Astrocyte (in vitro differentiated cells and primary cell): ENCODE data around the gene LBHD1. TPM values are rescaled to one million over a fixed set of nuclear protein-coding genes. Genes with fewer than 3 reads are reported as not detected.
A peak's percentile ranks its signal among the peaks of the same experiment; 100 is the strongest.

Experiments
- DNase-seq: peaks from one replicate; pipeline ENCODE4 v3.0.0-alpha.2; 2010; ENCODE audit warnings: low read depth
- FAIRE-seq: peaks from 2 replicates; lab custom pipeline; 2011; peaks lifted over from hg19 to GRCh38; lab: Jason Lieb, UNC
- H2AFZ ChIP-seq: 2 replicates; pipeline ENCODE4 v1.6.0; 2012; ENCODE audit warnings: low read depth, low read length, inconsistent platforms
- H3K27ac ChIP-seq: 2 replicates; pipeline ENCODE4 v1.5.1; 2011; ENCODE audit warnings: low read depth, low read length, inconsistent platforms
- H3K27me3 ChIP-seq: 2 replicates; pipeline ENCODE4 v1.6.0; 2011; ENCODE audit warnings: low read length, inconsistent platforms; ENCODE audit not compliant: insufficient read depth
- H3K36me3 ChIP-seq: 2 replicates; pipeline ENCODE4 v1.5.1; 2011; ENCODE audit warnings: low read length, inconsistent platforms; ENCODE audit not compliant: insufficient read depth
- H3K4me1 ChIP-seq: 2 replicates; pipeline ENCODE4 v1.5.1; 2011; ENCODE audit warnings: low read length, inconsistent platforms; ENCODE audit not compliant: insufficient read depth
- H3K4me2 ChIP-seq: 2 replicates; pipeline ENCODE4 v1.6.0; 2012; ENCODE audit warnings: low read length, inconsistent platforms
- H3K4me3 ChIP-seq: 2 replicates; pipeline ENCODE4 v1.5.1; 2011; ENCODE audit warnings: low read depth, mild to moderate bottlenecking, low read length, inconsistent platforms; ENCODE audit not compliant: insufficient read depth
- H3K79me2 ChIP-seq: 2 replicates; pipeline ENCODE4 v1.6.0; 2012; ENCODE audit warnings: mild to moderate bottlenecking, low read length, inconsistent platforms; ENCODE audit not compliant: insufficient read depth
- H3K9ac ChIP-seq: 2 replicates; pipeline ENCODE4 v1.6.0; 2012; ENCODE audit warnings: mild to moderate bottlenecking, low read length, inconsistent platforms
- H3K9me3 ChIP-seq: 2 replicates; pipeline ENCODE4 v1.5.1; 2012; ENCODE audit warnings: low read depth, mild to moderate bottlenecking, low read length, inconsistent platforms; ENCODE audit not compliant: insufficient read depth
- H4K20me1 ChIP-seq: 2 replicates; pipeline ENCODE4 v1.6.0; 2012; ENCODE audit warnings: low read length, inconsistent platforms; ENCODE audit not compliant: insufficient read depth
- H3K27ac Mint-ChIP-seq: one replicate; pipeline ENCODE4 v1.8.0; 2021; ENCODE audit warnings: mild to moderate bottlenecking, mixed read lengths; ENCODE audit not compliant: unreplicated experiment
- H3K27me3 Mint-ChIP-seq: one replicate; pipeline ENCODE4 v1.8.0; 2021; ENCODE audit warnings: low read depth, mixed read lengths; ENCODE audit not compliant: unreplicated experiment
- H3K36me3 Mint-ChIP-seq: one replicate; pipeline ENCODE4 v1.8.0; 2021; ENCODE audit warnings: low read depth, mixed read lengths; ENCODE audit not compliant: unreplicated experiment
- H3K4me1 Mint-ChIP-seq: one replicate; pipeline ENCODE4 v1.8.0; 2021; ENCODE audit warnings: low read depth, mixed read lengths; ENCODE audit not compliant: unreplicated experiment
- H3K4me3 Mint-ChIP-seq: one replicate; pipeline ENCODE4 v1.8.0; 2021; ENCODE audit warnings: mild to moderate bottlenecking, moderate library complexity, mixed read lengths; ENCODE audit not compliant: unreplicated experiment
- H3K9me3 Mint-ChIP-seq: one replicate; pipeline ENCODE4 v1.8.0; 2021; ENCODE audit warnings: mild to moderate bottlenecking, mixed read lengths; ENCODE audit not compliant: unreplicated experiment
- EZH2 ChIP-seq: IDR thresholded peaks from 2 replicates; pipeline ENCODE4 v1.6.1; 2012; ENCODE audit warnings: mild to moderate bottlenecking, low read length, inconsistent platforms; ENCODE audit not compliant: insufficient read depth
- total RNA-seq: library from RNA; stranded (reverse); gene quantifications from 2 replicates; pipeline ENCODE4 v1.2.1, GENCODE V29; 2021
- TF ChIP-seq, protein P1 (sequence below): IDR thresholded peaks from 2 replicates; pipeline ENCODE4 v1.5.1; 2011; ENCODE audit warnings: low read depth, mild to moderate bottlenecking, inconsistent platforms, low read length, moderate library complexity; ENCODE audit not compliant: insufficient read depth

LBHD1 gene
- total RNA-seq, 1 donor from 2014 or later, result 8.0 TPM

DNA sequence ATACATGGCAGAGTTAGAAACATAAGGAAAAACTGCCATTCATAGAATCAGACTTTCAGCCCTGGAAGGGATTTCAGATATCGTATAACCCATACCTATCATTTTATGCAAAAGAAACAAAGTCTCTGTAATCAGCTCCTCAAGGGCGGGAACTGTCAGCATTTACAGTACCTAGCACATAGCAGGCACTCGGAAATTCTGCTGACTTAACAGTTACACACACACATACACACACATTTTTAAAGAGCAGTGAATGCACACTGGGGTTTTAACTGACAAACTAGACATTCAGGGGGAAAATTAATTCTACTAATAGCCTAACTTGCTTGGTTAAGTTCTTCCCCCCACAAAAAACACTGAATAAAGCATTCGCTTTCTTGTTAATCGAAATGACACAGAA is 44.1 kb upstream of the LBHD1 start:
- FAIRE-seq, result no peak
- Histone ChIP-seq H3K27ac (no peak overlapping the region), H3K4me1 (no peaks in the 10 kb centered on the region), H3K4me3 (no peak overlapping the region), H3K9ac (no peak overlapping the region), H3K4me2 (no peak overlapping the region), H4K20me1 (peaks cover 31% of the 10 kb centered on the region), H2AFZ (no peak overlapping the region), H3K27me3 (no peaks in the 10 kb centered on the region), H3K79me2 (peaks cover 69% of the 10 kb centered on the region), H3K9me3 (no peaks in the 10 kb centered on the region), H3K36me3 (peaks cover 86% of the 10 kb centered on the region)
- no peak for DNase-seq
- no peak overlapping the region for H3K4me3 Mint-ChIP-seq
- H3K27me3 Mint-ChIP-seq, result no peaks in the 10 kb centered on the region
- H3K4me1 Mint-ChIP-seq, result peaks cover 18% of the 10 kb centered on the region
- TF ChIP-seq EZH2, result no peak
- TF ChIP-seq, protein P1, sequence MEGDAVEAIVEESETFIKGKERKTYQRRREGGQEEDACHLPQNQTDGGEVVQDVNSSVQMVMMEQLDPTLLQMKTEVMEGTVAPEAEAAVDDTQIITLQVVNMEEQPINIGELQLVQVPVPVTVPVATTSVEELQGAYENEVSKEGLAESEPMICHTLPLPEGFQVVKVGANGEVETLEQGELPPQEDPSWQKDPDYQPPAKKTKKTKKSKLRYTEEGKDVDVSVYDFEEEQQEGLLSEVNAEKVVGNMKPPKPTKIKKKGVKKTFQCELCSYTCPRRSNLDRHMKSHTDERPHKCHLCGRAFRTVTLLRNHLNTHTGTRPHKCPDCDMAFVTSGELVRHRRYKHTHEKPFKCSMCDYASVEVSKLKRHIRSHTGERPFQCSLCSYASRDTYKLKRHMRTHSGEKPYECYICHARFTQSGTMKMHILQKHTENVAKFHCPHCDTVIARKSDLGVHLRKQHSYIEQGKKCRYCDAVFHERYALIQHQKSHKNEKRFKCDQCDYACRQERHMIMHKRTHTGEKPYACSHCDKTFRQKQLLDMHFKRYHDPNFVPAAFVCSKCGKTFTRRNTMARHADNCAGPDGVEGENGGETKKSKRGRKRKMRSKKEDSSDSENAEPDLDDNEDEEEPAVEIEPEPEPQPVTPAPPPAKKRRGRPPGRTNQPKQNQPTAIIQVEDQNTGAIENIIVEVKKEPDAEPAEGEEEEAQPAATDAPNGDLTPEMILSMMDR, result no peak
- H3K36me3 Mint-ChIP-seq, result peaks cover 33% of the 10 kb centered on the region
- no peak overlapping the region for H3K27ac Mint-ChIP-seq
- H3K9me3 Mint-ChIP-seq, result no peaks in the 10 kb centered on the region

GRCh38 chr11:62715150-62716130 is 43.4 kb upstream of the LBHD1 start:
- no peaks in the 10 kb centered on the region for H3K27me3 Mint-ChIP-seq
- H3K36me3 Mint-ChIP-seq, result peaks cover 32% of the 10 kb centered on the region
- Histone ChIP-seq H3K27ac (no peak overlapping the region), H3K9ac (no peak overlapping the region), H3K36me3 (peaks cover 86% of the 10 kb centered on the region), H3K4me2 (no peak overlapping the region), H4K20me1 (peaks cover 29% of the 10 kb centered on the region), H3K27me3 (no peaks in the 10 kb centered on the region), H3K79me2 (peaks cover 64% of the 10 kb centered on the region), H3K9me3 (no peaks in the 10 kb centered on the region), H2AFZ (no peak overlapping the region), H3K4me3 (no peak overlapping the region), H3K4me1 (no peaks in the 10 kb centered on the region)
- TF ChIP-seq, protein P1, result no peak
- no peak for TF ChIP-seq EZH2
- H3K4me3 Mint-ChIP-seq, result no peak overlapping the region
- DNase-seq (no peak), FAIRE-seq (no peak)
- H3K27ac Mint-ChIP-seq, result peak overlapping the region; percentile 27
- H3K4me1 Mint-ChIP-seq, result peaks cover 18% of the 10 kb centered on the region
- no peaks in the 10 kb centered on the region for H3K9me3 Mint-ChIP-seq

GRCh38 chr11:62713343-62713742 is 41.3 kb upstream of the LBHD1 start:
- H4K20me1 ChIP-seq, result peaks cover 20% of the 10 kb centered on the region
- no peak for DNase-seq
- Mint-ChIP-seq H3K36me3 (peaks cover 32% of the 10 kb centered on the region), H3K9me3 (no peaks in the 10 kb centered on the region), H3K4me3 (peak overlapping the region; percentile 31), H3K4me1 (peaks cover 26% of the 10 kb centered on the region), H3K27ac (peak overlapping the region; percentile 70), H3K27me3 (no peaks in the 10 kb centered on the region)
- H3K27ac ChIP-seq, result no peak overlapping the region
- FAIRE-seq, result no peak
- TF ChIP-seq EZH2, result no peak
- TF ChIP-seq, protein P1, result no peak
- no peak overlapping the region for H2AFZ ChIP-seq
- no peak overlapping the region for H3K4me3 ChIP-seq
- no peak overlapping the region for H3K9ac ChIP-seq
- H3K4me1 ChIP-seq, result peaks cover 16% of the 10 kb centered on the region
- peaks cover 71% of the 10 kb centered on the region for H3K36me3 ChIP-seq
- H3K9me3 ChIP-seq, result no peaks in the 10 kb centered on the region
- peaks cover 47% of the 10 kb centered on the region for H3K79me2 ChIP-seq
- no peak overlapping the region for H3K4me2 ChIP-seq
- no peaks in the 10 kb centered on the region for H3K27me3 ChIP-seq
